ENCODE measurements around the gene INO80C. TPM values are rescaled to one million over a fixed set of nuclear protein-coding genes. Genes with fewer than 3 reads are reported as not detected.
"Not testable (repeated sequence)": the region's sequence is repeated elsewhere in the genome, so short reads cannot be mapped to it uniquely, and the experiment has no call there.

Gene INO80C
- polyA plus RNA-seq, 3 donors, result 28.8 to 32.6 (median 29.4) TPM

DNA sequence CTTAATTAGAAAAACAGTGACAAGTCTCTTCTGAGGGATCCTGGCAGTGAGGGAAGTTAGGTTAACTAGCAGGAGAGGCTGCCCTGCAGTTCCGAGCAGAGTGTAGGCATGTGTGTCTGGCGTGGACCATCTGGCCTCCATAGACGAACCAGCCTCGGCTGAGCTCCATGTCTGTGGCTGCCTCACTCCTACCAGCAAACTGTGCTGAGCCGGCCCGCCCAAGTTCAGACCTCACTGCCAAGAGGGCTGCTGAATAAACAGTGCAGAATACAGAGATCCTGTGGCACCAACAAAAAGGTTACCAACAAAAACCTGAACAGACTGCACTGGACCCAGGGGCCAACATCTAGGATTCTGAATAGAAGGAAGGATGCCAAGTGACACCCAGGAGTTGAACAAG lies 27.3 kb downstream of the INO80C start:
- DNase-seq (ENCODE audit: extremely low read depth in 1 of 11, low read depth in 9 of 11, low spot score in 4 of 11), result no peak

DNA sequence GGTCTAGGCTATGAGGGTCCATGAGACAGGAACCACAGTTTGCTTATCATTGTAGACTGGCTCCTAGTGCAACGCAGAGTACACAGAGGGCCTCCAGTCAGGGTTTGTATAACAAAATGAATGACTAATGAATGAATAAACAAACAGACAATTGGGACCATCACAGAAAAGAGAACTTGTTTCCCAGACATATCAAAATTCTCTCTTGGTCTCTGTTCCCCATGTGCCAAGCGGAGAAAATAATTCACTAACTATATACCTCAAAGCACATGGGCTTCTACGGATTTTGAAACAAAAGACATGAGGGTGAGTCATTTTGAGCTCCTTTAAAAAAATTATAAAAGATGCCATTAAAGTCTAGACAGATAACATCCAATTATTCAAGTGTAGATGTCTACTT lies 28.0 kb downstream of the INO80C start:
- DNase-seq (ENCODE audit: extremely low read depth in 1 of 11, low read depth in 9 of 11, low spot score in 4 of 11), result no peak

DNA sequence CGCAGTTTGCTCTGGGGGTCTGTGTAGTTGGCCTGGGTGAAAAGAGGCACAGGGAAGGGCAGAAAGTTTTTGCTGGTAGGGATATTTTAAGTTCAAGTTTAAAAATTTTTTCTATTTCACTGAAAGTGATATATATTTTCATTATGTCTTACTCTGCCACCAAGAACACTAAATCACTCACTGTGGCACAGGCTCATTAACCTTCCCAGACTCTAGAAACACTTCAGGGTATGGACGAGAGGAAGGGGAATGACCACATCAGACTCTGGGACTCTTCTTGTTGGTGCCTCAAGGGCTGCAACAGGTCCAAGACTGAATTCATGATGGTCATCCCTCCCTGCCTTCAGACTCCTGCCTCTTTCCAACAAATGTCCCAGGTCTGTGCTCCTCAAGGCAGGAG lies 29.0 kb downstream of the INO80C start:
- DNase-seq (ENCODE audit: extremely low read depth in 1 of 11, low read depth in 9 of 11, low spot score in 4 of 11), result no peak

GRCh38 chr18:35467624-35468016 lies 30.1 kb downstream of the INO80C start:
- no peak for DNase-seq (ENCODE audit: extremely low read depth in 1 of 11, low read depth in 9 of 11, low spot score in 4 of 11)

GRCh38 chr18:35466815-35467623 lies 30.7 kb downstream of the INO80C start:
- DNase-seq (ENCODE audit: extremely low read depth in 1 of 11, low read depth in 9 of 11, low spot score in 4 of 11), result no peak

GRCh38 chr18:35466334-35466733 lies 31.4 kb downstream of the INO80C start:
- DNase-seq (ENCODE audit: extremely low read depth in 1 of 11, low read depth in 9 of 11, low spot score in 4 of 11), result no peak

- no peak for DNase-seq (ENCODE audit: extremely low read depth in 1 of 11, low read depth in 9 of 11, low spot score in 4 of 11)
Measured at GRCh38 chr18:35465329-35465728, 32.4 kb downstream of the INO80C start.

GRCh38 chr18:35464831-35465279 lies 32.9 kb downstream of the INO80C start:
- no peak for DNase-seq (ENCODE audit: extremely low read depth in 1 of 11, low read depth in 9 of 11, low spot score in 4 of 11)

GRCh38 chr18:35463827-35464226 lies 33.9 kb downstream of the INO80C start:
- no peak for DNase-seq (ENCODE audit: extremely low read depth in 1 of 11, low read depth in 9 of 11, low spot score in 4 of 11)

GRCh38 chr18:35463050-35463449 lies 34.7 kb downstream of the INO80C start:
- no peak for DNase-seq (ENCODE audit: extremely low read depth in 1 of 11, low read depth in 9 of 11, low spot score in 4 of 11)

GRCh38 chr18:35460736-35461161 lies 37.0 kb downstream of the INO80C start:
- no peak for DNase-seq (ENCODE audit: extremely low read depth in 1 of 11, low read depth in 9 of 11, low spot score in 4 of 11)

DNA sequence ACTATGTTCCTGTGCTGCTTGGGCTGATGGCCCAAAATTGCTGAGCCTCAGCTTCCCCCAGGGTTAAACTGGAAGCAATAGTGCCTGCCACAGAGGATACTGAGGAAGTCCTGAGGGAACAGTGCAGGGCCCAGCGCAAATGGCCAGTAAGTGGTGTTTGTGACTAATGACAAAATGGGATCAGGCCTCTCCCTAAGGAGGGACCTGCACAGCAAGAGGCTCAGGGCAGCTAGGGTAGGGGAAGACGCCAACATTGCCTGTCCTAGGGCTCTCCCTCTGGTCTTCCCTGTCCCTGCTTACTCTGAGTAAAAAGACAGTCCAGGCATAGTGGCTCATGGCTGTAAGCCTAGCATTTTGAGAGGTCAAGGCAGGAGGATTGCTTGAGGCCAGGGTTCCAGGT lies 37.8 kb downstream of the INO80C start:
- no peak for DNase-seq (ENCODE audit: extremely low read depth in 1 of 11, low read depth in 9 of 11, low spot score in 4 of 11)

- peak in 1 of 11 donors; percentile 10 for DNase-seq (ENCODE audit: extremely low read depth in 1 of 11, low read depth in 9 of 11, low spot score in 4 of 11)
Measured at GRCh38 chr18:35458677-35459441, 38.9 kb downstream of the INO80C start.

- DNase-seq (ENCODE audit: extremely low read depth in 1 of 11, low read depth in 9 of 11, low spot score in 4 of 11), result peak in 6 of 11 donors; percentile 19 to 55 (median 46)
Measured at GRCh38 chr18:35458271-35458670, 39.5 kb downstream of the INO80C start.

- DNase-seq (ENCODE audit: extremely low read depth in 1 of 11, low read depth in 9 of 11, low spot score in 4 of 11), result no peak
Measured at GRCh38 chr18:35457140-35457704, 40.5 kb downstream of the INO80C start.

- DNase-seq (ENCODE audit: extremely low read depth in 1 of 11, low read depth in 9 of 11, low spot score in 4 of 11), result no peak
Measured at GRCh38 chr18:35455926-35456763, 41.6 kb downstream of the INO80C start.

DNA sequence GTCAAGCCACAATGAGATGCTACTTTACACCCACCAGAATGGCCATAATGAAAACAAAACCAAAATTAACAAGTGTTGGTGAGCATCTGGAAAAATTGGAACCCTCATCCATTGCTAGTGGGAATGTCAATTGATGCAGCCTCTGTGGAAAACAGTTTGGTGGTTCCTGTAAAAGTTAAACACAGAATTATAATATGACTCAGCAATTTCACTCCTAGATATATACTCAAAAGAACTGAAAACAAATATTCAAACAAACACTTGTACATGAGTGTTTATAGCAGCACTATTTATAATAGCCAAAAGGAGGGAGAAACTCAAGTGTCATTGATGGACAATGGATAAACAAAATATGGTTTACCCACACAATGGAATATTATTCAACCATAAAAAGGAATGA lies 43.0 kb downstream of the INO80C start:
- DNase-seq (ENCODE audit: extremely low read depth in 1 of 11, low read depth in 9 of 11, low spot score in 4 of 11), result no peak

- DNase-seq (ENCODE audit: extremely low read depth in 1 of 11, low read depth in 9 of 11, low spot score in 4 of 11), result not testable (repeated sequence)
Measured at GRCh38 chr18:35453065-35453464, 44.7 kb downstream of the INO80C start.

- DNase-seq (ENCODE audit: extremely low read depth in 1 of 11, low read depth in 9 of 11, low spot score in 4 of 11), result no peak
Measured at GRCh38 chr18:35451916-35452315, 45.8 kb downstream of the INO80C start.
